DMS 273 treated with DMSO at 0.1 percent for 48 hours (cell line): Measurements from ENCODE around the gene TTC23.
"Not testable (repeated sequence)": the region's sequence is repeated elsewhere in the genome, so short reads cannot be mapped to it uniquely, and the experiment has no call there.

Experiments used
- DNase-seq: peaks from one replicate; lab custom pipeline; 2025; lab: John Stamatoyannopoulos, UW

TTC23 gene

DNA sequence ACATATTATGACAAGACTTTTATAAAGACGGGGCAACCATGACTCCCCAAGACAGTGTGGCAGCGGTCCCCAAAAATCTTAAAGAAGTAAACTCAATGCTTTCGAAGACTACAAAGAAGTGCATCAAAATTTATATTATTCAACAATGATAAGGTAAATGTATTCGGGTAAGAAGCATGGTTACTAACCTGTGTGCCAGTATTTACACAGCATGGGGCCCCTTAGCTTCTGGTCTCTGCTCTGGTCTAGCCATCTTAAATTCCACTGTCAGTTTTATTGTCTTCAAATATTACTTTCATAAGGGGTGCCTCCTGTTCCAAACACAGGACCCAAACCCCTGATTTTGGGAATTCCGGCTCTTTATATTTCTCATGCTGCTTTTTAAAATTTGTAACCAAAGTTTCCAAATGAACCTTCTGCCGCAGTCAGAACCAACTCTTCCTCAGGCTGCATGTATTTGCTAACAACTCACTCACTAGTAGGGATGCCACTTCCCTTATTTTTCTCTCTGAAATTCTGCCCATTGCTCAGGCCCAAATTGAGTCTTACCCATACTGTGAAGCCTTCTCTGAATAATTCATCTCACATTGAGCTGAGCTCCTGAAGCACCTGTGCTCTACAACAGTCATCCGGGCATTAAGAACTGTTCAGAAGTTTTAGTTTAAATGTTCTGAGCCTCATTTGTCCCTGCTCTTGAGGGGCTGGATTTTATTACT is 1.2 kb downstream of the TTC23 start:
- no peak for DNase-seq

GRCh38 chr15:99247062-99247461 is 2.3 kb downstream of the TTC23 start:
- DNase-seq, result no peak

DNA sequence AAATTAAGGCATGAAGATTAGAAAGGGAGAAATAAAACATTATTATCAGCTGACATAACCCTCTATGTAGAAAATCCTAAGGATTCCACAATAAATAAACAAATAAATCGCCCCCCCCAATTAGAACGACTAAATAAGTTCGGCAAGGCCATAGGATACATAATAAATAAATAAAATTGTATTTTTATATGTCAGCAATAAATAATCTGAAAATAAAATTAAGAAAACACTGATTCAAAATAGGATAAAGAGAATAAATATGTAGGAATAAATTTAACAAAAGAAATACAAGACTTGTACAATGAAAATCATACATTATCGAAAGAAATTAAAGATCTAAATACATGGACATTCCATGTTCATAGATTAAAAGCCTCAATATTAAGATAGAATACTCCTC is 5.1 kb downstream of the TTC23 start:
- no peak for DNase-seq

- no peak for DNase-seq
Observed at GRCh38 chr15:99241752-99242151, 7.6 kb downstream of the TTC23 start.

DNA sequence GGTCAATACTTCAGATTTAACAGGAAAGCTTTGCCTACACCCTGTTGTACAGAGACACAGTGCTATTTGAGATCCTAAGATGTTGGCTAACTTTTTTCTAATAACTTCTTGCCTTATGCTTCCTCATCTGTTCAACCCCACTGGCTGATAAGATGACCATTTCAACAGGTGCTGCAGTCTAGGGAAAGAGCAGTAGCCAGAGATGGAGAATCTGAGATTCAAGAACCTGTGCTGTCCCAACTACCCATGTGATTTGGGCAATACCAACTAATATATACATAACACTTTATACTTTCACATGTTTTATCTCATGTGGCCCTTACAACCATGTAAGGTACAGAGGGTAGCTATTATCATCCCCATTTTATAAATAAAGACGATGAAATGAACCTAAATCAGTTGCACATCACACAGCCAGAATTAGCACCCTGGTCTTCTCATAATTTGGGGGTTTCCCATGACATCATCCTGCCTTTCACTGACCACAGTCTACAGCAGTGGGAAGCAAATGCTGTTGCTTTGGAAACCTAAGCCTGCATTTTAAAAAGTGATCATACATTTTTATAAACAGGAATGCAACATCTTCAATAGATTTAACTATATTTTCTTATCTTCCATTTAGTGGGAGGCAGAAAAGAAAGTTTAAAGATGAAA is 9.7 kb downstream of the TTC23 start:
- no peak for DNase-seq

DNA sequence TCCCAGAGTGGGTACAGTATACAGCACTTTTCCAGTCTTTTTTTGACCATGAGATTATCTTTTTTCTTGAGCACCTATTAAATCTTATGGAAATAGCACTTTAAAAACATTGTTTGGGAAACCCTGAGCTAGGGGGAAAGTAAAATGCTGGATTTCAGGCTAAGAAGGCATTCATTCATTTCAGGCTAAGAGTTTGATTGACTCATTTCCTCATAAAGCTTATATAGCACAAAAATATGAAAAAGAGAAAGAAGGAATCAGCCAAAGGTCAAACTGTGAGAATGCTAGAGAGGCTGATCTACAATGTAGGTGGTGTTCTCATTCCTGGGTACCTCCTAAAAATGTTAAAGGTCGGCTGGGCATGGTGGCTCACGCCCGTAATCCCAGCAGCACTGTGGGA is 10.5 kb downstream of the TTC23 start:
- DNase-seq, result no peak

DNA sequence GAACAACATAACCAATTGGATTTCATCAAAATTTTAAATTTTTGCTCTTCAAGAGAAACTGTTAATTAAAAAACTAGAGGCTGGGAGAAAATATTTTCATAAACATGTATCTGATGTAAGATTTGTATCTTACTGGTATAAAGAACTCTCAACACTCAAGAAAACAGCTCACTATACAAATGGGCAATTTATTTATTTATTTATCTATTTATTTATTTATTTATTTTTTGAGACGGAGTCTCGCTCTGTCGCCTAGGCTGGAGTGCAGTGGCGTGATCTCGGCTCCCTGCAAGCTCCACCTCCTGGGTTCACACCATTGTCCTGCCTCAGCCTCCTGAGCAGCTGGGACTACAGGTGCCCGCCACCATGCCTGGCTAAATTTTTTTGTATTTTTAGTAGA is 15.2 kb downstream of the TTC23 start:
- not testable (repeated sequence) for DNase-seq

GRCh38 chr15:99232740-99233139 is 16.6 kb downstream of the TTC23 start:
- DNase-seq, result no peak

- DNase-seq, result no peak
Observed at GRCh38 chr15:99230867-99231266, 18.5 kb downstream of the TTC23 start.

- no peak for DNase-seq
Observed at GRCh38 chr15:99228120-99228770, 21.1 kb downstream of the TTC23 start.

DNA sequence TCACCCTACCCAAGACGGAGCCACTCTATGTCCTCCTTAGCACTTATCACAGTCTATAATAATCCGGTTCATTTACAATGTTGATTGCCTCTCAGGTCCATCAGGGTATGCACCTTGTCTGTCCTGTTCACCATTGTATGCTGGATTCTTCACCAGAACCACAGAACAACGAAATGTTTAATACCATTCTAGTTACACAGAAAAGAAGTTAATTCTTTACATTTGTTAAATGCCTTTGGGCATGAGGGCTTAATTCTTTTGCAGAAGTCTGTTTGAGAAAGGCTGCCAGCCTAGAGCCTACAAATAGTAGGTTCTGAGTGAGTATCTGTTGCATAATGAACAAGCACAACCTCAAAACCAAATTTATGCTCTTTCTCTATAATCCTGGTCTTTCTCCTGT is 22.6 kb downstream of the TTC23 start:
- DNase-seq, result no peak

DNA sequence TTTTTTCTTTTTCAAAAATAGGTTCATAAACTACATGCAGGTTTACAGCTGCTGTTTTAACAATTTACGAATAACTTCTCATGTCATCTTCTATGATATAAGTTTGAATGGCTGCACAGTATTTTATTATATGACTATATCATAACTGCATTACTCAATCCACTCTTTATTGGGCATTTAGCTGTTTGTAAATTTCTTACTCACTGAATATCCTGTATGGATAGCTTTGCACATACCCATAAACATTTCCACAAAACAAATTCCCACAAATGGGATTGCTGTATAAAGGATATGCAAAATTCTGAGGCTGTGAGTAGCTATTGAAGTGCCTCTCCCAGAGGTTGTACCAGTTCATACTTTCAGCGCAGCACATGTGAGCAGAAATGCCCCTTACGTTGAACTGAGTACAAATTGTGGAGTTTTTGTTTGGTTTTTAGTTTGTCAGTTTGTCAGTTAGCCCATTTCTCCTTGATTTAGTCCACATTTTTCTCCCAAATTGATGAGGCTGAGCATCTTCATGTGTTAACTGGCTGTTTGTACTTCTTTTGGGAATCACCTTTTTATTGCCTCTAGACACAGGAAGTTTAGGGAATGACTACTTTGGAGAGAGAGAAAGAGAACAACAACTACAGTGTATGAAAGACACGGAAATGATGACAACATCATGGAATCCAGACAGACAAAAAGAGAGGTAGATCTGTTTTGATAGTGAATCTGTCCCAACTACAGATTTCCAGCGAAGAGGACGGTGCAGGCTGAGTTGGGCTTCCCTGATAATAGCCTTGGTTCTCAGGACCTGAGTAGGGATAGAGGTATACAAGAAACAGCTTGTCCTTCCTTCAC is 24.8 kb downstream of the TTC23 start:
- DNase-seq, result no peak

GRCh38 chr15:99213187-99213811 is 36.1 kb downstream of the TTC23 start:
- no peak for DNase-seq

DNA sequence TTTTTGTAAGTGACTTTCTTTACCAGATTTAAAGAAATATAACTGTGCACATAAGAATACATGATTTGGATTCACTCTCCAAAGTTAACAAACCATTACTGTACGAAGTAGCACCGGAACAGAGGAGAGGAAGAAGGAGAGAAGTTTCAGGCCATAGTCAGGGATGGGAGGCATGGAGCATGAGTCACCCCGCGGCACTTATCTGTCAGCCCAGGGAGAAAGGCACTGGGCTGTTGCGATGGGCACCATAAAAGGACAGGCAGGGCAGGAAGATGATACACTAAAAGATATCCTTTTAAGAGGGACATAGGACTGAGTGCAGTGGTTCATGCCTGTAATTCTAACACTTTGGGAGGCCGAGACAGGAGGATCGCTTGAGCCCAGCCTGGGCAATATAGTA is 37.0 kb downstream of the TTC23 start:
- no peak for DNase-seq

GRCh38 chr15:99211926-99212325 is 37.5 kb downstream of the TTC23 start:
- DNase-seq, result no peak

- DNase-seq, result no peak
Observed at GRCh38 chr15:99210334-99210733, 39.0 kb downstream of the TTC23 start.

DNA sequence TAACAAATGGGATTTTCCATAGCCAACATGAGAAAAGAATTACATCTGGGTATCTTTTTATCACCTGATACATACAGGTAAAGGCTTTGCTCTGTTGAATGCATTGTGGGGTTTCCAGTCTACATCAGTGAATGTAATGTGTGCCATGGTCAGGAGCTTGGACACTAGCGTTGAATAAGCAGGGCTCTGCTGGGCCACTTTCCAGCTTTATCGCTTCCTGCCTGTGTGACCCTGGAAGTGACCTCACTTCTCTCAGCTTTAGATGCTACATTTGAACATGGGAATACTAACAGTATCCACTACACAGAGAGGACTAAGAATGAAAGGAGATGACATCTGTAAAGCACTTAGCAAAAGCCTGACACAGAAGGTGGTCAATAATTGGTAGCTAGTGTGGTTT is 40.1 kb downstream of the TTC23 start:
- no peak for DNase-seq

GRCh38 chr15:99207672-99208071 is 41.7 kb downstream of the TTC23 start:
- no peak for DNase-seq

DNA sequence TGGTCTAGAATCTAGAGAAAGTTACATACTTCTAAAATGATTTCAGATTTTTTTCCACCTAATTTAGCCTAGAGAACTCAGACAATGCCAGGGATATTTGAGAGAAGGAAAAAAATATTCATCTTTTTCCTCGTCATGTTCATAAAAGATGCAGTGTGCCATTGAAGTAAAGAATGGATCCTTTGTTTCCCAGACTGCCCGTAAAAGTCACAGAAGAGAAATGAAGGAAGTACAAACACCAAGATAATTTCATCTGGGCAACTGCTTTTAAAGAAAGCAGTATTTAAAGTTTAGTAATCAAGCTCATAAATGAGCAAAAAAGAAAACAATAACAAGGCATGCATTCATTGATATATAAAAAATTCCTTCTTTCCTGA is 47.2 kb downstream of the TTC23 start:
- no peak for DNase-seq

GRCh38 chr15:99201408-99202175 is 47.8 kb downstream of the TTC23 start:
- no peak for DNase-seq

DNA sequence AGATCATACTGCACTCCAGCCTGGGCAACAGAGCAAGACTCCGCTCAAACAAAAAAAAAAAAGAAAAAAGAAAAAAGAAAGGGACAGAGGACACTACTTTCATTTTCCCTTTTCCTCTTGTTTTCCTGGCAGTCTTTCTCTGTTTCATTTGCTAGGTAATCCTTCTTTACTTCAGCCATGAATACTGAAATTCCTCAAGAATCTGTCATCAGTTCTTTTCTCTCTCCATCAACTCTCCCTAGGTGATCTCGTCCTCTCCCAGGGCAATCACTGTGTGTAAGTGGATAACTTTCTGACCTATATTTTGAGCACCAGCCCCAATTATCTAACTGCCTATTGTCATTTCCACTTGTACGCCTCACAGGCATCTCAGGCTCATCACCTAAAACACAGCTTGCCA is 51.5 kb downstream of the TTC23 start:
- DNase-seq, result no peak
